Muscle layer of colon (tissue), 2 donors: Measurements from ENCODE around the gene SIGLEC9.
"Not testable (repeated sequence)": the region's sequence is repeated elsewhere in the genome, so short reads cannot be mapped to it uniquely, and the experiment has no call there.

ENCODE experiments used
- H3K27ac ChIP-seq: one replicate; pipeline ENCODE4 v1.7.0; 2013; ENCODE audit warnings: low read depth, mild to moderate bottlenecking, low read length, moderate library complexity
- H3K27me3 ChIP-seq, 2 donors: one replicate each; pipeline ENCODE4 v1.7.0; 2013; ENCODE audit warnings: low read length in 2 of 2, mild to moderate bottlenecking in 2 of 2; ENCODE audit not compliant: insufficient read depth in 2 of 2, control insufficient read depth in 1 of 2
- H3K36me3 ChIP-seq: one replicate; pipeline ENCODE4 v1.7.0; 2013; ENCODE audit warnings: mild to moderate bottlenecking, low read length; ENCODE audit not compliant: insufficient read depth
- H3K4me1 ChIP-seq: one replicate; pipeline ENCODE4 v1.7.0; 2013; ENCODE audit warnings: mild to moderate bottlenecking, low read length; ENCODE audit not compliant: insufficient read depth
- H3K4me3 ChIP-seq, 2 donors: one replicate each; pipeline ENCODE4 v1.7.0; 2013; ENCODE audit warnings: low read length in 2 of 2, low read depth in 1 of 2, mild to moderate bottlenecking in 1 of 2, moderate library complexity in 1 of 2
- H3K9ac ChIP-seq: one replicate; pipeline ENCODE4 v1.7.0; 2013; ENCODE audit warnings: low read length
- H3K9me3 ChIP-seq: one replicate; pipeline ENCODE4 v1.7.0; 2013; ENCODE audit warnings: mild to moderate bottlenecking, low read length
- donor health status: abdominal sarcoma.
- donor health status: Adenocarcinoma of cecum.

Gene SIGLEC9

DNA sequence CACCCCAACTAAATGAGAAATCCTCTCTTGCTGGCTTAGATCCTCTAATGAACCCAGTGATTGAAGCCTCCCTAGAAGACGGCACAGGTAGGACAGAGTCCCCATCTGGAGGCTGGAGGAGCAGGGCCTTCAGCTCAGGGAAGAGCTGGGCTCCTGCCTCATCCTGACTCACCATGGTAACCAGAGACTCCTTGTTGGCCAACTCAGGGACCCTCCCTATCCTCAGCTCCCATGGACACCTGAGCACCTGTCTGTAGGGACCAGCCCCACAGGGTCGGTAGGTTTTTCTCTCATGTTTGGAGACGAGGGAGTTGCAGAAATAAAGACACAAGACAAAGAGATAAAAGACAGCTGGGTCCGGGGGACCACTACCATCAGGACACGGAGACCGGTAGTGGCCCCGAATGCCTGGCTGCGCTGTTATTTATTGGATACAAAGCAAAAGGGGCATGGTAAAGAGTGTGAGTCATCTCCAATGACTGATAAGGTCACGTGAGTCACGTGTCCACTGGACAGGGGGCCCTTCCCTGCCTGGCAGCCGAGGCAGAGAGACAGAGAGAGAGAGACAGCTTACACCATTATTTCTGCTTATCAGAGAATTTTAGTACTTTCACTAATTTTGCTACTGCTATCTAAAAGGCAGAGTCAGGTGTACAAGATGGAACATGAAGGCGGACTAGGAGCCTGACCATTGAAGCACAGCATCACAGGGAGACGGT is 44.0 kb downstream of the SIGLEC9 start:
- H3K4me1 ChIP-seq = no peaks in the 10 kb centered on the region
- no peak overlapping the region for H3K9ac ChIP-seq
- H3K4me3 ChIP-seq = no peak overlapping the region
- no peaks in the 10 kb centered on the region for H3K9me3 ChIP-seq
- no peaks in the 10 kb centered on the region for H3K27me3 ChIP-seq
- no peaks in the 10 kb centered on the region for H3K36me3 ChIP-seq
- H3K27ac ChIP-seq = no peak overlapping the region

DNA sequence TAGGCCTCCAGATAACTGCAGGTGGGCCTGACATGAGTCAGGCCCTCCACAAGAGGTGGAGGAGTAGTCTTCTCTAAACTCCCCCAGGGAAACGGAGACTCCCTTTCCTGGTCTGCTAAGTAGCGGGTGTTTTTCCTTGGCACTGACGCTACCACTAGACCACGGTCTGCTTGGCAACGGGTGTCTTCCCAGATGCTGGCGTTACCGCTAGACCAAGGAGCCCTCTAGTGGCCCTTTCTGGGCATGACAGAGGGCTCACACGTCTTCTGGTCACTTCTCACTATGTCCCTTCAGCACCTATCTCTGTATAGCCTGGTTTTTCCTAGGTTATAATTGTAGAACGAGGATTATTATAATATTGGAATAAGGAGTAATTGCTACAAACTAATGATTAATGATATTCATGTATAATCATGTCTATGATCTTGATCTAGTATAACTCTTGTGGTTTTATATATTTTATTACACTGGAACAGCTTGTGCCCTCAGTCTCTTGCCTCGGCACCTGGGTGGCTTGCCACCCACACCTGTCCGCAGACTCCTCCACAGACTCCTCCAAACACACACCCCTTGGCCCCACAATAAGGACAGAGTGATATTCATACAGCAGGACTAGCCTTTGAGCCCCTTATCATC is 44.7 kb downstream of the SIGLEC9 start:
- not testable (repeated sequence) for H3K4me3 ChIP-seq, H3K4me1 ChIP-seq, H3K27ac ChIP-seq, H3K36me3 ChIP-seq, H3K9ac ChIP-seq, H3K27me3 ChIP-seq, H3K9me3 ChIP-seq

DNA sequence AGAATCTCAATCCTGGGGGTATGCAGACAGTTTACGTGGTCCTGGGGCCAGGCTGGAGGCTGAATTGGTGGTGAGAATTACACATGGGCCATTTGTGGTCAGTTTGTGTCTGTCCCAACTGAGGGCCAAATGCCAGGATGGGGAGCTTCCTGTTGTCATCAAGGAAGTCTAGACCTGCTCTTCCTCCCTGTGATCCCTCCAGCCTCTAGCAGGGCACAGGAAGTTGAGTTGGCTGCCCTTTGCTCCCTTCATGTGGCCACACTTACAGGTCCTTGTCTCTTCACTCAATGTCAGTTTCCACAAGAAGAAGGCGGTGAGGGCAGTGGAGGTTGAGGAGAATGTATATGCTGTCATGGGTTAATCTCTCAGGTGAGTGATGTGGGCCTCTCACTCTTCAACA is 47.5 kb downstream of the SIGLEC9 start:
- no peaks in the 10 kb centered on the region for H3K4me1 ChIP-seq
- no peak overlapping the region for H3K4me3 ChIP-seq
- H3K9ac ChIP-seq = no peak overlapping the region
- no peaks in the 10 kb centered on the region for H3K36me3 ChIP-seq
- H3K27ac ChIP-seq = no peak overlapping the region
- H3K27me3 ChIP-seq = peaks cover 0 to 4% of the 10 kb centered on the region in 2 donors
- no peaks in the 10 kb centered on the region for H3K9me3 ChIP-seq

DNA sequence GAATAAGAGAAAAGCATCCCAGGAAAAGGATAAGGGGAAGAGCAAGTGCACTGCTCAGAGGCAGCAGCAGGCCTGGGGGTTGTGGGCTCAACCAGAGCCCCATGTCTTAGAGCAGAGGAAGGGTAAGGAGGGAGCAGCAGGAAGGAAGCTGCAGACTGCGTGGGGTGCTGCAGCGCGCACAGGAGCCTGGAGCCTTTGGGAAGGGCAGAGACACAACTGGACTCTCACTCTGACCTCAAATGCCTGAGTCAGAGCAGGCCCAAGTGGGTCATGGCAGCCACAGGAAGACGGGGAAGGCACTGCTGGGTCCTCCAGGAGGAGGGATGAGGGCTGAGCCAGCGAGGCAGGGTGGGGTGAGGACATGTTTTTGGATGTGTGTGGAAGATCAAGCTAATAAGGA is 49.0 kb downstream of the SIGLEC9 start:
- H3K9ac ChIP-seq = no peak overlapping the region
- no peak overlapping the region for H3K27ac ChIP-seq
- peaks cover 0 to 4% of the 10 kb centered on the region in 2 donors for H3K27me3 ChIP-seq
- H3K4me1 ChIP-seq = no peaks in the 10 kb centered on the region
- no peak overlapping the region for H3K4me3 ChIP-seq
- no peaks in the 10 kb centered on the region for H3K36me3 ChIP-seq
- no peaks in the 10 kb centered on the region for H3K9me3 ChIP-seq

DNA sequence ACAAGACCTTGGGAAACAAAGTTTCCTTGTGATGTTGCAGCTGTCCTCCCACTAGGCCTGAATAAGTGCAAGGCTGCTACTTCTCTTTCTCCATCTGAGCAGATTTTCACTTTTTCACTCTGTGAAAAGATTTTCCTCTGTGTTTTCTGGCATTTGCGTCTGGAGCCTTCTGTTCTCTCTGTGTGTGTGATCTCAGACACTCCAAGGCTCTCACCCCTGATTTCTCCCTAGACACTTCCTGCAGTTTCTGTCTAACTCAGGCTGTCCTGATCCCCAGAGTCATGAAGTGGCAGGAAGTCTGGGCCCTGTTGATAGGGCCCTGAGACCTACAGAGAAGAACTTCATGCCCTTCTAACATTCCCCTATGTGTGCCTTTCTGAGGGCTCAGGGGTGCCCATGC is 54.5 kb downstream of the SIGLEC9 start:
- Histone ChIP-seq H3K4me1 (no peaks in the 10 kb centered on the region), H3K4me3 (no peak overlapping the region), H3K9ac (no peak overlapping the region), H3K27ac (no peak overlapping the region), H3K9me3 (no peaks in the 10 kb centered on the region), H3K27me3 (peaks cover 0 to 10% of the 10 kb centered on the region in 2 donors), H3K36me3 (no peaks in the 10 kb centered on the region)
